IPS DF 4.7 (cell line): Measurements from ENCODE around the gene ESPNL.
A peak's percentile ranks its signal among the peaks of the same experiment; 100 is the strongest.
"Not testable (repeated sequence)": the region's sequence is repeated elsewhere in the genome, so short reads cannot be mapped to it uniquely, and the experiment has no call there.

Source experiments
- DNase-seq: peaks from one replicate; pipeline ENCODE4 v3.0.0-alpha.2; 2013; ENCODE audit warnings: low spot score; ENCODE audit errors: extremely low read depth

The ESPNL gene, protein sequence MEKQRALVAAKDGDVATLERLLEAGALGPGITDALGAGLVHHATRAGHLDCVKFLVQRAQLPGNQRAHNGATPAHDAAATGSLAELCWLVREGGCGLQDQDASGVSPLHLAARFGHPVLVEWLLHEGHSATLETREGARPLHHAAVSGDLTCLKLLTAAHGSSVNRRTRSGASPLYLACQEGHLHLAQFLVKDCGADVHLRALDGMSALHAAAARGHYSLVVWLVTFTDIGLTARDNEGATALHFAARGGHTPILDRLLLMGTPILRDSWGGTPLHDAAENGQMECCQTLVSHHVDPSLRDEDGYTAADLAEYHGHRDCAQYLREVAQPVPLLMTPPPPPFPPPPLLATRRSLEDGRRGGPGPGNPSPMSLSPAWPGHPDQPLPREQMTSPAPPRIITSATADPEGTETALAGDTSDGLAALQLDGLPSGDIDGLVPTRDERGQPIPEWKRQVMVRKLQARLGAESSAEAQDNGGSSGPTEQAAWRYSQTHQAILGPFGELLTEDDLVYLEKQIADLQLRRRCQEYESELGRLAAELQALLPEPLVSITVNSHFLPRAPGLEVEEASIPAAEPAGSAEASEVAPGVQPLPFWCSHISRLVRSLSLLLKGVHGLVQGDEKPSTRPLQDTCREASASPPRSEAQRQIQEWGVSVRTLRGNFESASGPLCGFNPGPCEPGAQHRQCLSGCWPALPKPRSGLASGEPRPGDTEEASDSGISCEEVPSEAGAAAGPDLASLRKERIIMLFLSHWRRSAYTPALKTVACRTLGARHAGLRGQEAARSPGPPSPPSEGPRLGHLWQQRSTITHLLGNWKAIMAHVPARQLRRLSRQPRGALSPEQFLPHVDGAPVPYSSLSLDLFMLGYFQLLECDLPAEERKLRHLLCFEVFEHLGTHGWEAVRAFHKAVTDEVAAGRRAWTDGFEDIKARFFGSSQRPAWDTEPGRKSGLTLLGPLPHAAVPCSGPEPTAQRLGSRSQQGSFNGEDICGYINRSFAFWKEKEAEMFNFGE

GRCh38 chr2:238100049-238100820, at the start of gene ESPNL:
TSS of gene ESPNL (plus strand) at chr2:238100340. CDS start at chr2:238100420, 80 bp downstream.
- no peak for DNase-seq

- DNase-seq, result no peak
These were observed 46.9 kb upstream of the ESPNL start for GRCh38 chr2:238053191-238053776.

- no peak for DNase-seq
These were observed 44.3 kb upstream of the ESPNL start for GRCh38 chr2:238055841-238056240.

DNA sequence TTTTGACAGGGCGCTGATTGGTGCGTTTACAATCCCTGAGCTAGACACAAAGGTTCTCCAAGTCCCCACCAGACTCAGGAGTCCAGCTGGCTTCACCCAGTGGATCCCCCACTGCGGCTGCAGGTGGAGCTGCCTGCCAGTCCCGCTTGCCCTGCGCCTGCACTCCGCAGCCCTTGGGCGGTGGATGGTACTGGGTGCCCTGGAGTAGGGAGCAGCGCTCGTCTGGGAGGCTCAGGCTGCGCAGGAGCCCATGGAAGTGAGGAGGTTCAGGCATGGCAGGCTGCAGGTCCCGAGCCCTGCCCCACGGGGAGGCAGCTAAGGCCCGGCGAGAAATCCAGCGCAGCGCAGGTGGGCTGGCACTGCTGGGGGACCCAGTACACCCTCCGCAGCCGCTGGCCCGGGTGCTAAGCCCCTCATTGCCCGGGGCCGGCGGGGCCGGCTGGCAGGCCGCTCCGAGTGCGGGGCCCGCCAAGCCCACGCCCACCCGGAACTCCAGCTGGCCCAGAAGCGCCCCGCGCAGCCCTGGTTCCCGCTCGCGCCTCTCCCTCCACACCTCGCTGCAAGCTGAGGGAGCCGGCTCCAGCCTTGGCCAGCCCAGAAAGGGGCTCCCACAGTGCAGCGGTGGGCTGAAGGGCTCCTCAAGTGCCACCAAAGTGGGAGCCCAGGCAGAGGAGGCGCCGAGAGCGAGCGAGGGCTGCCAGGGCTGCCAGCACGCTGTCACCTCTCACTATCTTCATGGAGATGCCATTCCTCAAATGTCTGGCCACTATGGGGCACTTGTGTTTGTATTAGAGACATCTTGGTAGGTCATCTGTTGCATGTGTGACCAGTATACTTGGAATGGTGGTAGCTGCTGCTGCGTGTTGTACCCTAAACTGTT, 42.2 kb upstream of the ESPNL start:
- not testable (repeated sequence) for DNase-seq

DNA sequence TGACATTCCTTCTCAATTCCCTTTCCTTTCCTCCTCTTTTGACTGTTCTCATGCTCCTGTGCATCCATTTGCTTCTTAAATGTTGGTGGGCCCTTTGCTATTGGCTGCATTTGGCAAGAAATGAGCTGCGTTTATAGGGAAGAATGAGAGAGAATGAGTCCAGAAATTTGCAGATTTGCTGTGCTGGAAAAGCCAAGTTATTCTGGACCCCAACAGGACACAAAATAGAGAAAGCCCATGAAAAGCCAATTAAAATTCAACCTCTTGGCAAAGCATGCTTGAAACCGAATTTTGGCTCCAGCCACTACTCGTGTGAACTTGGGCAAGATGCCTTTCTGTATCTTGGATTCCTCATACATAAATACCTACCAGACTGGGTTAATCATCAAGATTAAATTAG, 40.6 kb upstream of the ESPNL start:
- DNase-seq, result no peak

- DNase-seq, result no peak
These were observed 40.0 kb upstream of the ESPNL start for GRCh38 chr2:238060096-238060541.

GRCh38 chr2:238060542-238061314, 39.4 kb upstream of the ESPNL start, which contains the start of gene SCLY:
TSS of gene SCLY (plus strand) at chr2:238061001. CDS start at chr2:238061055, 54 bp downstream.
- peak; percentile 71 for DNase-seq

- DNase-seq, result no peak
These were observed 38.6 kb upstream of the ESPNL start for GRCh38 chr2:238061315-238062202.

- DNase-seq, result no peak
These were observed 36.5 kb upstream of the ESPNL start for GRCh38 chr2:238063414-238064189.

GRCh38 chr2:238064376-238064775, 35.8 kb upstream of the ESPNL start:
- DNase-seq, result no peak

- DNase-seq, result no peak
These were observed 34.9 kb upstream of the ESPNL start for GRCh38 chr2:238065071-238065846.

- DNase-seq, result no peak
These were observed 33.9 kb upstream of the ESPNL start for GRCh38 chr2:238066218-238066617.

GRCh38 chr2:238066718-238067117, 33.4 kb upstream of the ESPNL start:
- not testable (repeated sequence) for DNase-seq

- DNase-seq, result no peak
These were observed 32.2 kb upstream of the ESPNL start for GRCh38 chr2:238067939-238068338.

- no peak for DNase-seq
These were observed 31.0 kb upstream of the ESPNL start for GRCh38 chr2:238069021-238069709.

- DNase-seq, result no peak
These were observed 30.3 kb upstream of the ESPNL start for GRCh38 chr2:238069877-238070276.
